GM19324 (cell line): Measurements from ENCODE around the gene GIGYF1.

Experiments
- ATAC-seq: cut with Tn5 transposase; IDR thresholded peaks from one replicate; pipeline ENCODE4 v1.9.1; 2021; ENCODE audit warnings: mild to moderate bottlenecking, moderate library complexity; ENCODE audit not compliant: unreplicated experiment, low FRiP score

GIGYF1 gene

GRCh38 chr7:100640517-100641440, 53.3 kb downstream of the GIGYF1 start:
- no peak for ATAC-seq

GRCh38 chr7:100639995-100640516, 54.0 kb downstream of the GIGYF1 start:
- no peak for ATAC-seq

- ATAC-seq = no peak
These were observed 60.9 kb downstream of the GIGYF1 start for GRCh38 chr7:100632951-100633717.

GRCh38 chr7:100630066-100630465, 64.0 kb downstream of the GIGYF1 start:
- ATAC-seq = no peak
